HG02798 (cell line): Measurements from ENCODE around the gene SGK1.
"Not testable (repeated sequence)": the region's sequence is repeated elsewhere in the genome, so short reads cannot be mapped to it uniquely, and the experiment has no call there.

Experiments used
- ATAC-seq: cut with Tn5 transposase; IDR thresholded peaks from one replicate; pipeline ENCODE4 v1.9.1; 2021; ENCODE audit warnings: mild to moderate bottlenecking; ENCODE audit not compliant: unreplicated experiment, poor library complexity

SGK1 gene

GRCh38 chr6:134328792-134329191 lies 10.9 kb upstream of the SGK1 start:
- no peak for ATAC-seq

- ATAC-seq = no peak
These were observed 10.2 kb upstream of the SGK1 start for GRCh38 chr6:134328138-134328537.

- not testable (repeated sequence) for ATAC-seq
These were observed 8.3 kb upstream of the SGK1 start for GRCh38 chr6:134326192-134326591.

GRCh38 chr6:134324766-134325165 lies 6.9 kb upstream of the SGK1 start:
- ATAC-seq = no peak

- no peak for ATAC-seq
These were observed 6.2 kb upstream of the SGK1 start for GRCh38 chr6:134324141-134324540.

GRCh38 chr6:134323698-134324097 lies 5.8 kb upstream of the SGK1 start:
- ATAC-seq = no peak

- no peak for ATAC-seq
These were observed 5.4 kb upstream of the SGK1 start for GRCh38 chr6:134323294-134323693.

GRCh38 chr6:134322216-134322615 lies 4.3 kb upstream of the SGK1 start:
- ATAC-seq = no peak

GRCh38 chr6:134321246-134321645 lies 3.3 kb upstream of the SGK1 start:
- no peak for ATAC-seq

GRCh38 chr6:134319686-134320085 lies 1.8 kb upstream of the SGK1 start:
- ATAC-seq = not testable (repeated sequence)

- ATAC-seq = no peak
These were observed 1.0 kb upstream of the SGK1 start for GRCh38 chr6:134318974-134319281.

- ATAC-seq = no peak
These were observed 493 bp upstream of the SGK1 start for GRCh38 chr6:134318236-134318973.

- no peak for ATAC-seq
These were observed 1.0 kb downstream of the SGK1 start for GRCh38 chr6:134316733-134317431.

- ATAC-seq = peak; percentile 50
These were observed 1.9 kb downstream of the SGK1 start for GRCh38 chr6:134315974-134316441.

- no peak for ATAC-seq
These were observed 2.7 kb downstream of the SGK1 start for GRCh38 chr6:134315189-134315588.

GRCh38 chr6:134314006-134314821 lies 3.7 kb downstream of the SGK1 start:
- ATAC-seq = no peak

- no peak for ATAC-seq
These were observed 5.8 kb downstream of the SGK1 start for GRCh38 chr6:134312038-134312660.

- ATAC-seq = no peak
These were observed 7.1 kb downstream of the SGK1 start for GRCh38 chr6:134310817-134311216.

- no peak for ATAC-seq
These were observed 7.8 kb downstream of the SGK1 start for GRCh38 chr6:134309983-134310605.

- ATAC-seq = no peak
These were observed 8.7 kb downstream of the SGK1 start for GRCh38 chr6:134309227-134309626.
